GM21723 (cell line): Measurements from ENCODE around the gene EIF1.
"Not testable (repeated sequence)": the region's sequence is repeated elsewhere in the genome, so short reads cannot be mapped to it uniquely, and the experiment has no call there.

ENCODE experiments used
- ATAC-seq: cut with Tn5 transposase; IDR thresholded peaks from one replicate; pipeline ENCODE4 v1.9.1; 2021; ENCODE audit warnings: mild to moderate bottlenecking, moderate library complexity; ENCODE audit not compliant: unreplicated experiment

The EIF1 gene

GRCh38 chr17:41697122-41697962, 8.7 kb downstream of the EIF1 start:
- no peak for ATAC-seq

- not testable (repeated sequence) for ATAC-seq
These were observed 12.2 kb downstream of the EIF1 start for GRCh38 chr17:41700843-41701242.

- no peak for ATAC-seq
These were observed 14.0 kb downstream of the EIF1 start for GRCh38 chr17:41702712-41703111.

GRCh38 chr17:41705271-41705991, 16.7 kb downstream of the EIF1 start:
- ATAC-seq, result no peak

- ATAC-seq, result no peak
These were observed 19.4 kb downstream of the EIF1 start for GRCh38 chr17:41707803-41708669.

GRCh38 chr17:41710472-41711090, 21.9 kb downstream of the EIF1 start:
- no peak for ATAC-seq

- no peak for ATAC-seq
These were observed 23.1 kb downstream of the EIF1 start, which contains the start of gene GAST for GRCh38 chr17:41711669-41712400. Gene GAST, plus strand, starts transcription at chr17:41712331. Its CDS starts 3,106 bp downstream, at chr17:41715437.

- no peak for ATAC-seq
These were observed 29.0 kb downstream of the EIF1 start for GRCh38 chr17:41717408-41718286.

- no peak for ATAC-seq
These were observed 29.6 kb downstream of the EIF1 start for GRCh38 chr17:41718287-41718645.

- no peak for ATAC-seq
These were observed 33.5 kb downstream of the EIF1 start for GRCh38 chr17:41722231-41722630.

GRCh38 chr17:41723801-41724475, 35.3 kb downstream of the EIF1 start:
- no peak for ATAC-seq

GRCh38 chr17:41724476-41725050, 35.9 kb downstream of the EIF1 start:
- ATAC-seq, result no peak

- ATAC-seq, result no peak
These were observed 36.4 kb downstream of the EIF1 start for GRCh38 chr17:41725134-41725533.

- no peak for ATAC-seq
These were observed 39.4 kb downstream of the EIF1 start for GRCh38 chr17:41728056-41728455.

GRCh38 chr17:41730479-41730878, 41.8 kb downstream of the EIF1 start:
- ATAC-seq, result no peak

- no peak for ATAC-seq
These were observed 43.2 kb downstream of the EIF1 start for GRCh38 chr17:41731836-41732235.

- no peak for ATAC-seq
These were observed 44.9 kb downstream of the EIF1 start for GRCh38 chr17:41733348-41734138.
